Activated CD8-positive, alpha-beta T cell treated with anti-CD3 and anti-CD28 coated beads for 36 hours (primary cell): Measurements from ENCODE around the gene ATR. TPM values are rescaled to one million over a fixed set of nuclear protein-coding genes. Genes with fewer than 3 reads are reported as not detected.

ENCODE experiments used
- ATAC-seq: fragments of 200-7000 bp; cut with Tn5 transposase; one replicate; pipeline ENCODE4 v1.10.0; 2021; ENCODE audit warnings: mild to moderate bottlenecking, moderate library complexity
- CTCF ChIA-PET: fragments of 350-600 bp; sonication (Branson Sonifier 250); formaldehyde crosslinking; loops from one replicate; lab custom pipeline; 2021; ENCODE audit warnings: antibody characterized with exemption; lab: Charles Lee
- POLR2A ChIA-PET: fragments of 350-600 bp; sonication (Branson Sonifier 250); formaldehyde crosslinking; loops from one replicate; lab custom pipeline; 2021; ENCODE audit warnings: antibody characterized with exemption; lab: Charles Lee
- DNase-seq: peaks from one replicate; pipeline ENCODE4 v3.0.0-alpha.2; 2020
- H3K27ac Mint-ChIP-seq: one replicate; pipeline ENCODE4 v1.8.0; 2021; ENCODE audit warnings: mild to moderate bottlenecking, mixed read lengths
- H3K27me3 Mint-ChIP-seq: one replicate; pipeline ENCODE4 v1.8.0; 2021; ENCODE audit warnings: mixed read lengths
- H3K36me3 Mint-ChIP-seq: one replicate; pipeline ENCODE4 v1.8.0; 2021; ENCODE audit warnings: low read depth, mixed read lengths
- H3K4me1 Mint-ChIP-seq: one replicate; pipeline ENCODE4 v1.8.0; 2021; ENCODE audit warnings: low read depth, mixed read lengths
- H3K4me3 Mint-ChIP-seq: one replicate; pipeline ENCODE4 v1.8.0; 2021; ENCODE audit warnings: mild to moderate bottlenecking, moderate library complexity, mixed read lengths
- H3K9me3 Mint-ChIP-seq: one replicate; pipeline ENCODE4 v1.8.0; 2021; ENCODE audit warnings: mixed read lengths
- CTCF ChIP-seq: fragments of 200-600 bp; IDR thresholded peaks from one replicate; pipeline ENCODE4 v1.8.0; 2022; ENCODE audit warnings: antibody characterized with exemption, mild to moderate bottlenecking
- intact Hi-C: fragments of 100-400 bp; cut with micrococcal nuclease; formaldehyde crosslinking; loops from one replicate; pipeline ENCODE4 v1.10.0; 2022
- total RNA-seq, 2 experiments: library from RNA; stranded (reverse); gene quantifications; one replicate each; pipeline ENCODE4 v1.2.3, GENCODE V29; 2021

Gene ATR
- total RNA-seq, 2 experiments from 2014 or later: 34.2 to 39.0 TPM

- intact Hi-C loops: no loop called here
- POLR2A ChIA-PET: interaction anchor here (0.6 to 1.0 kb wide), 2 partner anchors 27 to 45 kb away, joined by 3 to 4 read pairs; no protein-coding TSS in a partner anchor
- Mint-ChIP-seq H3K27ac (no peak overlapping the region), H3K9me3 (no peaks in the 10 kb centered on the region), H3K36me3 (peaks cover 23% of the 10 kb centered on the region), H3K4me3 (no peak overlapping the region), H3K4me1 (no peaks in the 10 kb centered on the region), H3K27me3 (no peaks in the 10 kb centered on the region)
- ATAC-seq (no peak), DNase-seq (no peak)
- CTCF ChIA-PET: interaction anchor here (1.5 kb wide), 1 partner anchor 13 kb away, joined by 4 read pairs; no protein-coding TSS in a partner anchor
- no peak for TF ChIP-seq CTCF
These were observed 36.5 kb downstream of the ATR start for GRCh38 chr3:142542054-142542453.

GRCh38 chr3:142536519-142536918 is 42.0 kb downstream of the ATR start:
- H3K4me3 Mint-ChIP-seq: no peak overlapping the region
- ATAC-seq (no peak), DNase-seq (no peak)
- no peak for TF ChIP-seq CTCF
- POLR2A ChIA-PET: interaction anchor here (1.0 kb wide), 2 partner anchors 21 to 93 kb away, joined by 4 to 5 read pairs; no protein-coding TSS in a partner anchor
- H3K9me3 Mint-ChIP-seq: peaks cover 4% of the 10 kb centered on the region
- no peak overlapping the region for H3K27ac Mint-ChIP-seq
- H3K27me3 Mint-ChIP-seq: no peaks in the 10 kb centered on the region
- H3K36me3 Mint-ChIP-seq: peaks cover 48% of the 10 kb centered on the region
- intact Hi-C loops: no loop called here
- no peaks in the 10 kb centered on the region for H3K4me1 Mint-ChIP-seq
- CTCF ChIA-PET: no interaction called here

GRCh38 chr3:142534543-142534942 is 44.0 kb downstream of the ATR start:
- intact Hi-C loops: no loop called here
- TF ChIP-seq CTCF: no peak

GRCh38 chr3:142530296-142530695 is 48.2 kb downstream of the ATR start:
- no peaks in the 10 kb centered on the region for H3K27me3 Mint-ChIP-seq
- no peak overlapping the region for H3K27ac Mint-ChIP-seq
- no peak for TF ChIP-seq CTCF
- CTCF ChIA-PET: no interaction called here
- H3K36me3 Mint-ChIP-seq: peaks cover 52% of the 10 kb centered on the region
- ATAC-seq (no peak), DNase-seq (no peak)
- H3K4me3 Mint-ChIP-seq: no peak overlapping the region
- intact Hi-C loops: no loop called here
- peaks cover 8% of the 10 kb centered on the region for H3K4me1 Mint-ChIP-seq
- H3K9me3 Mint-ChIP-seq: peaks cover 4% of the 10 kb centered on the region
- POLR2A ChIA-PET: no interaction called here

More at GRCh38 chr3:142534543-142534942, 44.0 kb downstream of the ATR start:
- Mint-ChIP-seq H3K27me3 (no peaks in the 10 kb centered on the region), H3K4me3 (no peak overlapping the region), H3K9me3 (peaks cover 4% of the 10 kb centered on the region), H3K4me1 (peaks cover 6% of the 10 kb centered on the region), H3K36me3 (peaks cover 59% of the 10 kb centered on the region), H3K27ac (no peak overlapping the region)
- ATAC-seq (no peak), DNase-seq (no peak)
- ChIA-PET CTCF (interaction anchor here (0.9 kb wide), 1 partner anchor 11 kb away, joined by 4 read pairs; no protein-coding TSS in a partner anchor), POLR2A (no interaction called here)

- no peak overlapping the region for H3K27ac Mint-ChIP-seq
- intact Hi-C loops: no loop called here
- H3K9me3 Mint-ChIP-seq: no peaks in the 10 kb centered on the region
- ChIA-PET POLR2A (interaction anchor here (0.6 to 1.1 kb wide), 2 partner anchors 26 to 254 kb away, joined by 3 to 4 read pairs; no protein-coding TSS in a partner anchor), CTCF (interaction anchor here (1.3 kb wide), 1 partner anchor 11 kb away, joined by 4 read pairs; no protein-coding TSS in a partner anchor)
- TF ChIP-seq CTCF: no peak
- no peak for DNase-seq
- no peak for ATAC-seq
- peaks cover 40% of the 10 kb centered on the region for H3K36me3 Mint-ChIP-seq
- H3K4me1 Mint-ChIP-seq: peaks cover 4% of the 10 kb centered on the region
- H3K27me3 Mint-ChIP-seq: no peaks in the 10 kb centered on the region
- H3K4me3 Mint-ChIP-seq: no peak overlapping the region
These were observed 54.5 kb downstream of the ATR start for GRCh38 chr3:142523921-142524566.
